Measurements from ENCODE around the gene HGS. TPM values are rescaled to one million over a fixed set of nuclear protein-coding genes. Genes with fewer than 3 reads are reported as not detected.

The HGS gene
- total and polyA plus RNA-seq, 2 experiments from 2014 or later: 106 to 166 TPM

GRCh38 chr17:81676906-81677305, 6.9 kb upstream of the HGS start:
- H3K36me3 ChIP-seq (ENCODE audit: low read depth): no peaks in the 10 kb centered on the region; the same call in 1 of the 2 replicates
- H3K4me3 ChIP-seq: no peak overlapping the region
- DNase-seq: no peak
- WGBS, 2 experiments (ENCODE audit: low coverage in 1 of 2, low lambda C conversion rate in 2 of 2, missing lambda C conversion rate in 2 of 2): 90 to 91% methylated on average over 15 to 16 of the region's 17 CpGs
- H3K9me2 ChIP-seq (ENCODE audit: insufficient read depth): no peaks in the 10 kb centered on the region
- in situ Hi-C loops (cut with MboI): no loop called here
- H3K9ac ChIP-seq: no peak overlapping the region
- no peak overlapping the region for H3K4me2 ChIP-seq (ENCODE audit: unreplicated experiment)
- H3K79me2 ChIP-seq (ENCODE audit: insufficient read depth): peaks cover 57% of the 10 kb centered on the region
- H3K4me1 ChIP-seq (ENCODE audit: insufficient read depth): 0 out of 2 replicates have a peak, but pooled peaks cover under 1% of the 10 kb centered on the region
- H3K27me3 ChIP-seq (replicated peaks; ENCODE audit: insufficient read depth): no peaks in the 10 kb centered on the region
- no peaks in the 10 kb centered on the region for H3K9me3 ChIP-seq (ENCODE audit: low read depth)
- TF ChIP-seq EZH2phosphoT487 (IDR thresholded peaks at IDR 0.05; ENCODE audit: insufficient read depth, low read depth): no peak
- H4K20me1 ChIP-seq (ENCODE audit: insufficient read depth): no peaks in the 10 kb centered on the region
- no peak overlapping the region for H3K27ac ChIP-seq
- H3F3A ChIP-seq (ENCODE audit: insufficient read depth): 0 out of 2 replicates have a peak, but pooled peaks cover 9% of the 10 kb centered on the region
- H2AFZ ChIP-seq: no peak overlapping the region

DNA sequence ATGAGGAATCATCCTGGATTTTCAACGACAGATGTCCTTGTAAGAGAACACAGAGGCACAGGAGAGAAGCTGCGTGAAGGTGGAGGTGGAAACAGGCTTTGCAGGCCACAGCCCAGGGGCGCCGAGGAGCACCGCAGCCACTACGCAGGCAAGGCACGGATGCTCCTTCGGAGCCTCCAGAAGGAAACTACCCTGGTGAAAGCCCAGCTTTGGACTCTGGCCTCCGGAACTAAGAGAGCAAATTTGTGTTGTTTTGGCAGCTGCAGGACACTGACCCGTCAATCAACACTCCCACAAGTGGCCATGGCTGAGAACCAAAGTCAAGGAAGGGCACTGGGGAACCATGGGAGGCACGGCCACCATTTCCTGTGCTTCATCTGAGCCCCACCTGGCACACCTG, 3.7 kb upstream of the HGS start:
- no peak overlapping the region for H3K9ac ChIP-seq
- H3K4me1 ChIP-seq (ENCODE audit: insufficient read depth): peaks cover 15% of the 10 kb centered on the region
- no peaks in the 10 kb centered on the region for H3K9me3 ChIP-seq (ENCODE audit: low read depth)
- no peak overlapping the region for H3K4me2 ChIP-seq (ENCODE audit: unreplicated experiment)
- TF ChIP-seq EZH2phosphoT487 (IDR thresholded peaks at IDR 0.05; ENCODE audit: insufficient read depth, low read depth) (no peak), EZH2 (IDR thresholded peaks at IDR 0.05; ENCODE audit: insufficient read depth, poor library complexity, severe bottlenecking) (no peak)
- H3K9me2 ChIP-seq (ENCODE audit: insufficient read depth): no peaks in the 10 kb centered on the region
- H3K4me3 ChIP-seq: no peak overlapping the region
- in situ Hi-C loops (cut with MboI): no loop called here
- no peaks in the 10 kb centered on the region for H4K20me1 ChIP-seq (ENCODE audit: insufficient read depth)
- H3K27ac ChIP-seq: no peak overlapping the region
- DNase-seq: no peak
- no peaks in the 10 kb centered on the region for H3K27me3 ChIP-seq (replicated peaks; ENCODE audit: insufficient read depth)
- WGBS, 2 experiments (ENCODE audit: low coverage in 1 of 2, low lambda C conversion rate in 2 of 2, missing lambda C conversion rate in 2 of 2): 85 to 88% methylated on average over 11 of the region's 11 CpGs
- no peak overlapping the region for H2AFZ ChIP-seq
- H3K36me3 ChIP-seq (ENCODE audit: low read depth): no peaks in the 10 kb centered on the region; the same call in 1 of the 2 replicates
- H3F3A ChIP-seq (ENCODE audit: insufficient read depth): peaks cover 13% of the 10 kb centered on the region
- peaks cover 81% of the 10 kb centered on the region for H3K79me2 ChIP-seq (ENCODE audit: insufficient read depth)

DNA sequence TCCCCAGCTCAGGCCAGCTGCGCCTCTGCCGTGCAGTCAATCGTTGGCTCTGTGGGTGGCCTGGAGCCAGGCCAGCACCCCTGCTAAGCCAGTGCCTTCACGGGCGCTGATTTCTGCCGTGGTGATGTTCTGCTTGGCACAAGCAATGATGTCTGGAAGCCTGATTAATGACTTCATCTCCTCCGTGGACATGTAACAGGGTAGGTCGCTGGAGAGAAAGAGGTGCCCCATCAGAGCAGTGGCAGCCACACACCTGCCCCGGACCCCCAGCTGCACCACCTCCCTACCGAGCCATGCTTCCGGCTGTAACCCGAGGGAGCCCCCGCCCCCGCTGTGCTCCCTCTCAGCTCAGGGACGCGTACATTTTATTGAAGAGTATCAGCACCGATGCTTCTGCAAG, 2.1 kb upstream of the HGS start:
- peaks cover 7% of the 10 kb centered on the region for H3F3A ChIP-seq (ENCODE audit: insufficient read depth)
- H2AFZ ChIP-seq: no peak overlapping the region
- no peak overlapping the region for H3K4me2 ChIP-seq (ENCODE audit: unreplicated experiment)
- no peak overlapping the region for H3K4me3 ChIP-seq
- H3K36me3 ChIP-seq (ENCODE audit: low read depth): peaks cover 13% of the 10 kb centered on the region
- H3K4me1 ChIP-seq (ENCODE audit: insufficient read depth): peaks cover 23% of the 10 kb centered on the region
- peaks cover 90% of the 10 kb centered on the region for H3K79me2 ChIP-seq (ENCODE audit: insufficient read depth)
- H3K27me3 ChIP-seq (replicated peaks; ENCODE audit: insufficient read depth): no peaks in the 10 kb centered on the region
- in situ Hi-C loops (cut with MboI): no loop called here
- no peaks in the 10 kb centered on the region for H3K9me3 ChIP-seq (ENCODE audit: low read depth)
- peaks cover 6% of the 10 kb centered on the region; the same call in 1 of the 2 replicates for H4K20me1 ChIP-seq (ENCODE audit: insufficient read depth)
- WGBS, 2 experiments (ENCODE audit: low coverage in 1 of 2, low lambda C conversion rate in 2 of 2, missing lambda C conversion rate in 2 of 2): 65 to 68% methylated on average over 17 of the region's 17 CpGs
- TF ChIP-seq EZH2 (IDR thresholded peaks at IDR 0.05; ENCODE audit: insufficient read depth, poor library complexity, severe bottlenecking) (no peak), EZH2phosphoT487 (IDR thresholded peaks at IDR 0.05; ENCODE audit: insufficient read depth, low read depth) (no peak)
- no peaks in the 10 kb centered on the region for H3K9me2 ChIP-seq (ENCODE audit: insufficient read depth)
- no peak overlapping the region for H3K9ac ChIP-seq
- H3K27ac ChIP-seq: no peak overlapping the region
- DNase-seq: peak; percentile 12

GRCh38 chr17:81682565-81683207, 1.1 kb upstream of the HGS start:
- Histone ChIP-seq H2AFZ (peak overlapping the region; percentile 68), H3F3A (ENCODE audit: insufficient read depth) (peaks cover 7% of the 10 kb centered on the region), H3K27ac (peak overlapping the region; percentile 73), H4K20me1 (ENCODE audit: insufficient read depth) (peaks cover 6% of the 10 kb centered on the region; the same call in 1 of the 2 replicates), H3K9me2 (ENCODE audit: insufficient read depth) (no peaks in the 10 kb centered on the region), H3K9ac (peak overlapping the region; percentile 93), H3K4me2 (ENCODE audit: unreplicated experiment) (peak overlapping the region; percentile 88), H3K27me3 (replicated peaks; ENCODE audit: insufficient read depth) (no peaks in the 10 kb centered on the region), H3K4me3 (peak overlapping the region; percentile 86), H3K36me3 (ENCODE audit: low read depth) (peaks cover 19% of the 10 kb centered on the region), H3K4me1 (ENCODE audit: insufficient read depth) (peaks cover 23% of the 10 kb centered on the region), H3K79me2 (ENCODE audit: insufficient read depth) (peaks cover 91% of the 10 kb centered on the region), H3K9me3 (ENCODE audit: low read depth) (no peaks in the 10 kb centered on the region)
- in situ Hi-C loops (cut with MboI): no loop called here
- DNase-seq: peak; percentile 51
- whole genome bisulfite sequencing, 2 experiments (ENCODE audit: low coverage in 1 of 2, low lambda C conversion rate in 2 of 2, missing lambda C conversion rate in 2 of 2): 20 to 21% methylated on average over 19 of the region's 19 CpGs
- no peak for TF ChIP-seq EZH2 (IDR thresholded peaks at IDR 0.05; ENCODE audit: insufficient read depth, poor library complexity, severe bottlenecking)
- TF ChIP-seq EZH2phosphoT487 (IDR thresholded peaks at IDR 0.05; ENCODE audit: insufficient read depth, low read depth): no peak
